SH-SY5Y (cell line): ENCODE data around the gene RAMAC.

ENCODE experiments used
- GATA2 ChIP-seq: IDR thresholded peaks from 2 replicates; pipeline ENCODE4 v1.6.1; 2011; ENCODE audit warnings: mild to moderate bottlenecking, low read depth, low read length
- GATA3 ChIP-seq: IDR thresholded peaks from 2 replicates; pipeline ENCODE4 v1.6.1; 2011; ENCODE audit warnings: low read depth, mild to moderate bottlenecking, low read length, moderate library complexity

DNA sequence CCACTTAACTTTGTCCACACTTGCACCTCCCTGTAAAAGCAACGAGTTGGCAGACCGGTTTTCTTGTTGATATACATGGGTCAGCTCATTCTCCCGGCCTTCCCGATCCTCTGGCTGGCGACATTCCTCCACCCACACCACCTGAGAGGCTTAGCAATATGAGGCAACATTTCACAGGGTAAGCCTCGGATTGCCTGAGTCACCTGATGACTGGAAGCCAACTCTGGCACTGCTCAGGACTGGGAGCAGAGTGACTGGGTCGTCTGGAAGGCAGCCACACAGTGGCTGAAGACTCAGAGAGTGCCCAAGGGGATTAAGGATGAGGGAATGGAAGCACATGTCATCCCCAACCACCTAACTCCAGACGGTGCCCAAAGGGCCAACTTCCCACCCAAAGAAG, 43.3 kb upstream of the RAMAC start:
- TF ChIP-seq GATA2 (no peak), GATA3 (no peak)
